ENCODE data around the gene CDHR3. TPM values are rescaled to one million over a fixed set of nuclear protein-coding genes. Genes with fewer than 3 reads are reported as not detected.

CDHR3 gene
- total and polyA plus RNA-seq, 9 donors = 6.4 to 22.5 (median 8.9) TPM

DNA sequence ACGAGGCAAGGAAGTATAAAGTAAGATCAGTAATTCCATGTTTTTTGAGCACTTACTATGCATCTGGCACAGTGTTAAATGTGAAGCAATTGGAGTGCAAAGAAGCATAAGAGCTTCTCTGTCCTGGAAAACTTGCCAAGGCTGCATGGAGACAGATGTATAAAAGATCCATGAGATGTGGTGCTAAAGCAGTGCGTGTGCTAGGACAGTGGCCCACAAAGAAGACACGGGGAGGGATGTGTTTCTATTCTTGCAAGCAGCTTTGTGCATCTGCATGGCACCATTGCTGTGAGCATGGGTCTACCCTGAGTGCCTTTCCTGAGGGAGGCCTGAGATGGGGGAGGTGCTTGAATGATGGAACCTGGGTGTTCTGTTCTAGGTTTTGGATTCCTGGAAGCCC is 5.1 kb upstream of the CDHR3 start:
- no peaks in the 10 kb centered on the region for H3K27me3 ChIP-seq (ENCODE audit: control insufficient read depth, insufficient read depth, low read length)
- H3K36me3 ChIP-seq (ENCODE audit: control insufficient read depth, insufficient read depth, low read length) = no peaks in the 10 kb centered on the region
- WGBS (ENCODE audit: insufficient coverage) = 64% methylated on average over 3 of the region's 3 CpGs
- H3K9me3 ChIP-seq (replicated peaks; ENCODE audit: control insufficient read depth, low read depth, low read length) = peaks cover 2% of the 10 kb centered on the region
- DNase-seq = no peak
- no peaks in the 10 kb centered on the region for H3K4me1 ChIP-seq (ENCODE audit: control insufficient read depth, insufficient read depth, low read length)
- H3K27ac ChIP-seq (ENCODE audit: low read length) = no peak overlapping the region
- H3K4me3 ChIP-seq (ENCODE audit: low read length) = no peak overlapping the region

DNA sequence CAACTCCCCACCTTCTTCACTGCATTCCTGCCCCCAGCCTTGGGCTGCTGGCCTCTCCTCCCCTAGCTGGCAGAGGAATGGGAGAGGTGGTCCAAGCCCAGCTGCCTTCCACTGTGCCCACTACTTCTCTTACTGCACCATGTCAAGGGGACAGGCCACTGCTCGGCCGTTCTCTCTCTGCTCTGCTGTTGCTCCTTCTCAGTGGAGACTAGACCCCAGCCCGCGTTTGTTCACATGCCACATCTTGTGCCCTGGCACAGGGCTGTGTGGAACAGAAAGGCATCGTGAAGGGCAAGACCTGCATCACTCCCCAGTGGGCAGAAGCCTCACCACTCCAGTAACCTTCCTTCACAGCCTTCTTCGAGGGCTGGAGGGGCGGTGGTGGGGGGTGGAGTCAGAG is 711 bp upstream of the CDHR3 start:
- WGBS (ENCODE audit: insufficient coverage) = no CpG with 5 or more reads among the region's 7 CpGs
- Histone ChIP-seq H3K36me3 (ENCODE audit: control insufficient read depth, insufficient read depth, low read length) (no peaks in the 10 kb centered on the region), H3K9me3 (replicated peaks; ENCODE audit: control insufficient read depth, low read depth, low read length) (no peaks in the 10 kb centered on the region), H3K4me3 (ENCODE audit: low read length) (no peak overlapping the region), H3K27ac (ENCODE audit: low read length) (no peak overlapping the region), H3K27me3 (ENCODE audit: control insufficient read depth, insufficient read depth, low read length) (no peaks in the 10 kb centered on the region), H3K4me1 (ENCODE audit: control insufficient read depth, insufficient read depth, low read length) (no peaks in the 10 kb centered on the region)
- DNase-seq = no peak

DNA sequence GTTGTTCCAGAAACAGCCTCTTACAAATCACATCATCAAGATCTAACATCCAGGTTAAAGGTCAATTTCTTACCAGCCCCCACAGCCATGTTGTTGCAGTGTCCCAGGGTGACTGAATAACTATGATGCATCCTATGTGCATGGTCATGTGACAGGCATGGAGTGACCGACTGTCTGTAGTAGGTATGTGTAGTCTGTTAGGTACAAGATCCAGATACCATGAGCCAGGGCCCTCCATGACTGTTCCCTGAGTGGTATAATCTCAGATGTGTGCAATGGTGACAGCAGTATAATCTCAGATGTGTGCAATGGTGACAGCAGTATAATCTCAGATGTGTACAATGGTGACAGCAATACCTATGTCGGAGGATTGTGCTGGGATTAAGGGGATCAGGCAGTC is 8.8 kb downstream of the CDHR3 start:
- WGBS (ENCODE audit: insufficient coverage) = 76% methylated on average over 2 of the region's 2 CpGs
- H3K4me1 ChIP-seq (ENCODE audit: control insufficient read depth, insufficient read depth, low read length) = peaks cover 16% of the 10 kb centered on the region
- no peaks in the 10 kb centered on the region for H3K36me3 ChIP-seq (ENCODE audit: control insufficient read depth, insufficient read depth, low read length)
- no peak for DNase-seq
- H3K9me3 ChIP-seq (replicated peaks; ENCODE audit: control insufficient read depth, low read depth, low read length) = no peaks in the 10 kb centered on the region
- no peak overlapping the region for H3K27ac ChIP-seq (ENCODE audit: low read length)
- no peak overlapping the region for H3K4me3 ChIP-seq (ENCODE audit: low read length)
- no peaks in the 10 kb centered on the region for H3K27me3 ChIP-seq (ENCODE audit: control insufficient read depth, insufficient read depth, low read length)

DNA sequence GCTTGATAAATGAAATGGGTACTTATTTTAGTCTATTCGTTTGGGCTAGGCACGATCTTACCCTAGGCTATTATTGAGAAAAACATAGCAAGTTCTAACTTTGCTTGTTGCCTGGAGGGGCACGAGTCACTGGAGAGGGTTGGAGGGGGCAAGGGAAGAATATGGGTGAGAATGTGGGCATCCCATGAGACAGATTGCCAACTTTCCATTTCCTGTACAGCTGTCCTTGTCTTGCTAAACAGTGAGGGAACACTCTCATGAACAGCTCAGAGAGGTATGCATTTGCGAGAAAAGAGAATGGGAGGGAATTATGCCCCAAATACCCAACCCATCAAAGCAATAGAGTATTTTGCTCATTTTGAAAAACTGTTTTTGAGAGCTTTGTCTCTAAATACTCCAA is 9.2 kb downstream of the CDHR3 start:
- no peak overlapping the region for H3K27ac ChIP-seq (ENCODE audit: low read length)
- WGBS (ENCODE audit: insufficient coverage) = no CpG with 5 or more reads among the region's 4 CpGs
- DNase-seq = no peak
- H3K4me3 ChIP-seq (ENCODE audit: low read length) = no peak overlapping the region
- no peaks in the 10 kb centered on the region for H3K9me3 ChIP-seq (replicated peaks; ENCODE audit: control insufficient read depth, low read depth, low read length)
- peaks cover 16% of the 10 kb centered on the region for H3K4me1 ChIP-seq (ENCODE audit: control insufficient read depth, insufficient read depth, low read length)
- H3K36me3 ChIP-seq (ENCODE audit: control insufficient read depth, insufficient read depth, low read length) = no peaks in the 10 kb centered on the region
- H3K27me3 ChIP-seq (ENCODE audit: control insufficient read depth, insufficient read depth, low read length) = no peaks in the 10 kb centered on the region

DNA sequence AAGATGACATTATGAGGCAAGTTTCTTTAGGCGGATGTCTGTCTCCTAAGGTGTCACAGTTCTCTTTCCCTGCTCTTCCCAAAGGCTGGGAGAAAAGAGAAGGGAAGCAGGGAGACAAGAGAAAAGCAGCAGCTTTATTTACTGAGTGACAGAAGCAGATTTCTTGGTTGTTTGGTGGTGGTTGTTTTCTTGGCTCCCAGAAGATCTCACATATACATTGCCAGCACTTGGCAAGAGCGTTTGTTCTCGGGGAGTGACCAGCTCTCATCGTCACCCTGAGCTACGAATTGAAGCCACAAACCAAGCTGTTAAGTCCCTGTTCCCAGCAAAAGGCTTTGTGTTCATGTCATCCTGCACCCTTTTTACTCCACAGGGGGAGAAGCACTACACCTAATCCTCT is 11.4 kb downstream of the CDHR3 start:
- Histone ChIP-seq H3K36me3 (ENCODE audit: control insufficient read depth, insufficient read depth, low read length) (no peaks in the 10 kb centered on the region), H3K4me3 (ENCODE audit: low read length) (no peak overlapping the region), H3K27ac (ENCODE audit: low read length) (no peak overlapping the region), H3K9me3 (replicated peaks; ENCODE audit: control insufficient read depth, low read depth, low read length) (no peaks in the 10 kb centered on the region), H3K4me1 (ENCODE audit: control insufficient read depth, insufficient read depth, low read length) (peaks cover 27% of the 10 kb centered on the region), H3K27me3 (ENCODE audit: control insufficient read depth, insufficient read depth, low read length) (no peaks in the 10 kb centered on the region)
- 54% methylated on average over 5 of the region's 5 CpGs for WGBS (ENCODE audit: insufficient coverage)
- peak; percentile 61 for DNase-seq

DNA sequence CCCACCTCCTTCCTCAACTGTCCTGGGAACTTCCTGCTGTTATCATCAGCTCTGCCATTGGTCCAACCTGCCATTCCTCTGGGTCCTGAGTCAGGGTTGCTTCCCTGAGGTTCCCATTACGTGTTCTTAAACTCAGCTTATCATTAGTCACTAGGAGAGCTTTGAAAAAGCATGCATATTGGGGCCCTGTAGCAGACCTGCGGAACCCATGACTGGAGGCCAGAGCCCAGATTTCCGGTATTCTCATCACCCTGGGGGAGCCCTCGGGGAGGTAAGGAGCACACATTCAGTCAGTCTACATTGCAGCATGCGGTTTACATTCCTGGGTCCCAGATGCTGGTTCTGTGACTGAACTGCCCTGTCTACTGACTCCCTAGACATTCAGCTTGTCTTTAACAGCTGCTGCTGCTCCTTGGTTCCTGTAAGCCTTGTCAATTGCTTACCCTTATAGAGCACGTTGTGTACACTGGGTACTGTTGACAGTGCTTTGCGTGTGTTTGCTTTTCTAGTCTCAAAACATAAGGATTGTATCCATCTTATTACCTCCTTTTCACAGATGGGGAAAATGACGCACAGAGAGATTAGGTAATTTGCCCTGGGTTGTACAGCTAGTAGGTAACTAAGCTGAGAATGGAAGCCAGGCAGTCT is 12.8 kb downstream of the CDHR3 start:
- Histone ChIP-seq H3K9me3 (replicated peaks; ENCODE audit: control insufficient read depth, low read depth, low read length) (no peaks in the 10 kb centered on the region), H3K27me3 (ENCODE audit: control insufficient read depth, insufficient read depth, low read length) (no peaks in the 10 kb centered on the region), H3K27ac (ENCODE audit: low read length) (no peak overlapping the region), H3K4me1 (ENCODE audit: control insufficient read depth, insufficient read depth, low read length) (peaks cover 30% of the 10 kb centered on the region), H3K4me3 (ENCODE audit: low read length) (no peak overlapping the region), H3K36me3 (ENCODE audit: control insufficient read depth, insufficient read depth, low read length) (no peaks in the 10 kb centered on the region)
- no peak for DNase-seq
- 76% methylated on average over 5 of the region's 8 CpGs for WGBS (ENCODE audit: insufficient coverage)

DNA sequence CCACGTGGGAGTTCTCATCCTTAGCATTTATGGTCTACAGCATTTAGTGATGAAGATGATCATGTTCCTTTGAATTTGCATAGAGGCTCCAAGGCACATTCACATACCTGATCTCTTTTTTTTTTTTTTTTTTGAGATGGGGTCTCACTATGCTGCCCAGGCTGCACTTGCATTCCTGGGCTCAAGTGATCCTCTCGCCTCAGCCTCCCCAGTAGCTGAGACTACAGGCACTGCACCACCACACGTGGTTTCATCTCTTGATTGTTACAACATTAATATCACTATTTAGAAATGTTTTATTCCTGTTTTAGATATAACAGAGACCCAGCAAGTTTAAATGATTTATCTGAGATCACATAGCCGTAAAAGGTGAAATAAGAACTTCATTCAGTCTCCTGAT is 13.8 kb downstream of the CDHR3 start:
- WGBS (ENCODE audit: insufficient coverage) = 67% methylated on average over 1 of the region's 4 CpGs
- Histone ChIP-seq H3K4me3 (ENCODE audit: low read length) (no peak overlapping the region), H3K27me3 (ENCODE audit: control insufficient read depth, insufficient read depth, low read length) (no peaks in the 10 kb centered on the region), H3K27ac (ENCODE audit: low read length) (no peak overlapping the region), H3K4me1 (ENCODE audit: control insufficient read depth, insufficient read depth, low read length) (peaks cover 34% of the 10 kb centered on the region), H3K36me3 (ENCODE audit: control insufficient read depth, insufficient read depth, low read length) (no peaks in the 10 kb centered on the region), H3K9me3 (replicated peaks; ENCODE audit: control insufficient read depth, low read depth, low read length) (no peaks in the 10 kb centered on the region)
- DNase-seq = no peak

DNA sequence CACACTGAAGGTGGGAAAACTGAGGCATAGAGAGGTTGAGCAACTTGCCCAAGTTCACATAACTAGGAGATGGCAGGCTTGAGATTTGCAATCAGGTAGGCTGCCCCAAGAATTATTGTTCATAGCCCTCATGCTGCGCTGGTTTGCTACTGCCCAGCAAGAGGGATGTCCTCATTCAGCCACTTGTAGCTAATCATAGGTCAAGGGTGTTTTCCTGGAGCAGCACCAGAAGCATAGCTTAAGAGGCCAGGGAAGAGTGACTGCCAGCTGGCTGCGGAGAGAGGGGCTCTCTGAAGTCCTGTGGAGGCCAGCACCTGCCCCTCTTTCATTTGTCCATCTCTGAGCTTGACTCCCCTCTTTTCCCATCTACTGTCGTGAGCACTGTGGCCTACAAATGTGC is 15.0 kb downstream of the CDHR3 start:
- Histone ChIP-seq H3K27ac (ENCODE audit: low read length) (no peak overlapping the region), H3K4me3 (ENCODE audit: low read length) (no peak overlapping the region), H3K4me1 (ENCODE audit: control insufficient read depth, insufficient read depth, low read length) (peaks cover 34% of the 10 kb centered on the region), H3K9me3 (replicated peaks; ENCODE audit: control insufficient read depth, low read depth, low read length) (no peaks in the 10 kb centered on the region), H3K27me3 (ENCODE audit: control insufficient read depth, insufficient read depth, low read length) (no peaks in the 10 kb centered on the region), H3K36me3 (ENCODE audit: control insufficient read depth, insufficient read depth, low read length) (no peaks in the 10 kb centered on the region)
- 90% methylated on average over 3 of the region's 3 CpGs for WGBS (ENCODE audit: insufficient coverage)
- DNase-seq = peak; percentile 34

DNA sequence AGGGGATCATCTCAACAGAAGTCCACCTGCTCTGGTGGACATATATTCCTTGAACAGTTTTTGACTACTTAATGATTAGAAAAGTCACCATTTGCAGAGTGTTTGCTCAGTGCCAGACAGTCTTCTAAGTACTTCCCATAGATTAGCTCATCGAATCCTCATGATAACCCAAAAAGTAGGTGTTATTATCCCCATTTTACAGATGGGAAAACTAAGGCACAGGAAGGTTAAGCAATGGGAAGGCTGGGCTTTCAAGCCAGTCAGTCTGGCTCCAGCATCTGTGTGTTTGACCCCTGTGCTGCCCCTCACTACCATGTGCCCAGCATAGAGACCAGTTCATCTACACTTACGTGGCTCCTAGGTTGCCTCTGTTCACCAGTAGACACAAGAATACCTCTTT is 15.9 kb downstream of the CDHR3 start:
- no peak for DNase-seq
- Histone ChIP-seq H3K4me3 (ENCODE audit: low read length) (no peak overlapping the region), H3K27ac (ENCODE audit: low read length) (no peak overlapping the region), H3K27me3 (ENCODE audit: control insufficient read depth, insufficient read depth, low read length) (no peaks in the 10 kb centered on the region), H3K4me1 (ENCODE audit: control insufficient read depth, insufficient read depth, low read length) (peaks cover 34% of the 10 kb centered on the region), H3K9me3 (replicated peaks; ENCODE audit: control insufficient read depth, low read depth, low read length) (no peaks in the 10 kb centered on the region), H3K36me3 (ENCODE audit: control insufficient read depth, insufficient read depth, low read length) (no peaks in the 10 kb centered on the region)
- 100% methylated on average over 1 of the region's 2 CpGs for WGBS (ENCODE audit: insufficient coverage)

DNA sequence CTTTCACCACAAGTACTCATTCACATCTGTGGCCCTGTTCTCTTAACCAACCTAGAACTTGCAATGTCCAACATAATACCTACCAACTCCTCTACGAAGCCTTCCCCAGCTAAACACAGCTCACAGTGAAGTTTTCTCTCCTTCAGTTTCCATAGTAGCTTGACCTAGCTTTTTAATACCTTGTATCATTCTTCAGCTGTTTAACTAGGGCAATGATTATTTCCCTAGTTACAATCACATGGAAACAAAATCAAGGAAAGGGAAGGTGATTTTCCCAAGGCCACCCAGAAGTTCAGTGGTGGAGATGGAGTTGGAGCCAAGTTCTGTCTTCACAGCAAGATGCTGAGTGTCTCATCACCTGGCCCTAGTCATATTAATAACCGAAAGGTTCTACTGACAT is 16.3 kb downstream of the CDHR3 start:
- Histone ChIP-seq H3K36me3 (ENCODE audit: control insufficient read depth, insufficient read depth, low read length) (no peaks in the 10 kb centered on the region), H3K4me1 (ENCODE audit: control insufficient read depth, insufficient read depth, low read length) (peaks cover 31% of the 10 kb centered on the region), H3K27ac (ENCODE audit: low read length) (no peak overlapping the region), H3K27me3 (ENCODE audit: control insufficient read depth, insufficient read depth, low read length) (no peaks in the 10 kb centered on the region), H3K4me3 (ENCODE audit: low read length) (no peak overlapping the region), H3K9me3 (replicated peaks; ENCODE audit: control insufficient read depth, low read depth, low read length) (no peaks in the 10 kb centered on the region)
- peak; percentile 25 for DNase-seq
- WGBS (ENCODE audit: insufficient coverage) = 88% methylated on average over 1 of the region's 2 CpGs

Data from muscle of leg (tissue), 11 donors.